GM12878 (cell line): ENCODE measurements around the gene GDAP2. TPM values are rescaled to one million over a fixed set of nuclear protein-coding genes. Genes with fewer than 3 reads are reported as not detected.
"Not testable (repeated sequence)": the region's sequence is repeated elsewhere in the genome, so short reads cannot be mapped to it uniquely, and the experiment has no call there.

ENCODE experiments used
- ATAC-seq: fragments of 200-7000 bp; cut with Tn5 transposase; 3 replicates; pipeline ENCODE4 v1.9.1; 2020; ENCODE audit warnings: mild to moderate bottlenecking, moderate library complexity
- BruUV-seq: library from RNA; stranded (reverse); fragments of 400-500 nt; replicated peaks from 2 replicates; lab custom pipeline; 2021; lab: Mats Ljungman, UMichigan
- CTCF ChIA-PET: fragments of 300-600 bp; sonication (Branson Sonifier 250); formaldehyde crosslinking; extraction: SDS; loops from one replicate; lab custom pipeline; 2021; ENCODE audit warnings: inconsistent platforms; lab: Yijun Ruan, JAX
- POLR2A ChIA-PET: fragments of 350-600 bp; formaldehyde crosslinking; extraction: SDS; loops from one replicate; lab custom pipeline; 2021; ENCODE audit warnings: inconsistent platforms; lab: Charles Lee
- RAD21 ChIA-PET: fragments of 300-600 bp; sonication (Branson Sonifier 250); formaldehyde crosslinking; loops from one replicate; lab custom pipeline; 2023; ENCODE audit warnings: antibody characterized with exemption; ENCODE audit not compliant: unreplicated experiment; lab: Charles Lee
- SMC1A ChIA-PET: fragments of 300-600 bp; sonication (Branson Sonifier 250); formaldehyde crosslinking; loops from one replicate; lab custom pipeline; 2023; ENCODE audit not compliant: unreplicated experiment, uncharacterized antibody; lab: Charles Lee
- DNase-seq: peaks from one replicate; pipeline ENCODE4 v3.0.0-alpha.2; 2011; ENCODE audit warnings: low read depth, low spot score
- FAIRE-seq: peaks from 3 replicates; lab custom pipeline; 2011; peaks lifted over from hg19 to GRCh38; lab: Jason Lieb, UNC
- H2AFZ ChIP-seq: 2 replicates; pipeline ENCODE4 v1.6.0; 2011; ENCODE audit warnings: low read depth, low read length, control low read depth; ENCODE audit not compliant: control insufficient read depth
- H3K27ac ChIP-seq: 2 replicates; pipeline ENCODE4 v1.5.1; 2011; ENCODE audit warnings: control low read depth; ENCODE audit not compliant: control insufficient read depth, insufficient read depth
- H3K27me3 ChIP-seq, 2 experiments: replicated peaks in 1 of 2; 2 replicates each; pipeline versions ENCODE4 v1.6.0 to v1.6.1; 2011; ENCODE audit warnings: low read length in 1 of 2; ENCODE audit not compliant: control insufficient read depth in 2 of 2, insufficient read depth in 2 of 2
- H3K36me3 ChIP-seq, 2 experiments: 2 replicates each; pipeline ENCODE4 v1.5.1; 2011; ENCODE audit warnings: low read length in 1 of 2; ENCODE audit not compliant: control insufficient read depth in 2 of 2, insufficient read depth in 2 of 2
- H3K4me1 ChIP-seq: 2 replicates; pipeline ENCODE4 v1.6.1; 2011; ENCODE audit warnings: mild to moderate bottlenecking, low read length, moderate library complexity, mixed read lengths; ENCODE audit not compliant: control insufficient read depth, insufficient read depth
- H3K4me2 ChIP-seq: 2 replicates; pipeline ENCODE4 v1.6.0; 2011; ENCODE audit warnings: control low read depth; ENCODE audit not compliant: control insufficient read depth, insufficient read depth
- H3K4me3 ChIP-seq: fragments of 200-600 bp; sonication (generic); 2 replicates; pipeline ENCODE4 v1.5.1; 2016
- H3K79me2 ChIP-seq: 2 replicates; pipeline ENCODE4 v1.6.0; 2011; ENCODE audit warnings: low read length; ENCODE audit not compliant: control insufficient read depth, insufficient read depth
- H3K9ac ChIP-seq: 2 replicates; pipeline ENCODE4 v1.8.0; 2011; ENCODE audit warnings: low read length, control low read depth, mixed read lengths; ENCODE audit not compliant: control insufficient read depth, insufficient read depth
- H3K9me3 ChIP-seq: replicated peaks from 3 replicates; pipeline ENCODE4 v1.5.1; 2011; ENCODE audit warnings: mild to moderate bottlenecking, low read length; ENCODE audit not compliant: control insufficient read depth, insufficient read depth
- H4K20me1 ChIP-seq: 2 replicates; pipeline ENCODE4 v1.6.0; 2011; ENCODE audit not compliant: control insufficient read depth, insufficient read depth
- BACH1 ChIP-seq: fragments of 450-650 bp; IDR thresholded peaks from 2 replicates; pipeline ENCODE4 v1.6.1; 2017; ENCODE audit warnings: mild to moderate bottlenecking, borderline replicate concordance
- MTA3 ChIP-seq: IDR thresholded peaks from 2 replicates; pipeline ENCODE4 v1.6.1; 2012; ENCODE audit warnings: low read length, inconsistent platforms, borderline replicate concordance
- NFYB ChIP-seq: IDR thresholded peaks from 2 replicates; pipeline ENCODE4 v1.6.1; 2011; ENCODE audit warnings: low read depth, mild to moderate bottlenecking, low read length, improper control_type of control experiment, moderate library complexity; ENCODE audit not compliant: insufficient read depth
- RELB ChIP-seq: fragments of 450-650 bp; IDR thresholded peaks from 2 replicates; pipeline ENCODE4 v1.6.1; 2017; ENCODE audit warnings: low read depth, mild to moderate bottlenecking, moderate library complexity
- ZBTB40 ChIP-seq: fragments of 450-650 bp; IDR thresholded peaks from 2 replicates; pipeline ENCODE4 v1.6.1; 2016; ENCODE audit warnings: mild to moderate bottlenecking, moderate library complexity, borderline replicate concordance
- WGBS: methylation state at CpG from one replicate; pipeline ENCODE4 v1.1.6; 2016; ENCODE audit warnings: low lambda C conversion rate; ENCODE audit not compliant: insufficient replicate concordance, insufficient coverage; ENCODE audit errors: missing lambda C conversion rate; 5-methylcytosine and 5-hydroxymethylcytosine counted together
- in situ Hi-C: fragments of 300-500 bp; cut with MboI; formaldehyde crosslinking; loops from 9 replicates; pipeline ENCODE4 v1.14.3; 2018; ENCODE audit warnings: mixed read lengths
- intact Hi-C: fragments of 100-400 bp; cut with micrococcal nuclease; formaldehyde crosslinking; loops from one replicate; pipeline ENCODE4 v1.14.2; 2022; ENCODE audit not compliant: unreplicated experiment
- polyA plus RNA-seq, 11 experiments: library from polyadenylated mRNA; depleted of rRNA in 4 of 11; unstranded in 6 of 11; stranded (reverse) in 5 of 11; fragments of >200 nt; fragmentation: Nextera tagmentation in 4 of 11; fragmentation: Illumina TruSeq in 1 of 11; extraction: Ambion mirVana in 4 of 11; extraction: Trizol in 1 of 11; gene quantifications; 1 replicate in 1 of 11; 2 replicates in 10 of 11; pipeline versions ENCODE4 v1.2.1 to v1.2.3, GENCODE V29; 2011 to 2016; ENCODE audit warnings: inconsistent platforms in 2 of 11, missing spikeins in 2 of 11, low read depth in 1 of 11
- total RNA-seq, 4 experiments: library from RNA; depleted of rRNA in 3 of 4; stranded (reverse); fragments of >200 nt in 3 of 4; fragmentation: Illumina TruSeq in 1 of 4; extraction: Trizol in 1 of 4; gene quantifications; 2 replicates each; pipeline versions ENCODE4 v1.2.1 to v1.2.3, GENCODE V29; 2013 to 2021

The GDAP2 gene
- total and polyA plus RNA-seq, 10 of the 15 experiments (the other 5 are each of a cell fraction or from before 2014, with no cell fraction given) = 2.6 to 19.2 (median 11.4) TPM

- BruUV-seq, H3K4me3 ChIP-seq, H3K9ac ChIP-seq, H2AFZ ChIP-seq, in situ Hi-C loops, RAD21 ChIA-PET, DNase-seq, H3K9me3 ChIP-seq, H3K4me2 ChIP-seq, POLR2A ChIA-PET, H3K27ac ChIP-seq, FAIRE-seq, H3K27me3 ChIP-seq, H3K79me2 ChIP-seq, ATAC-seq, intact Hi-C loops, H3K4me1 ChIP-seq, H3K36me3 ChIP-seq, H4K20me1 ChIP-seq: not testable (repeated sequence)
- ChIA-PET CTCF (interaction anchor here (1.5 kb wide), 1 partner anchor 10 kb away, joined by 3 read pairs; no protein-coding TSS in a partner anchor), SMC1A (interaction anchor here (1.4 kb wide), 1 partner anchor 51 kb away, joined by 5 read pairs; no protein-coding TSS in a partner anchor)
Observed at GRCh38 chr1:117844478-117844877, 84.9 kb downstream of the GDAP2 start.

- H3K4me3 ChIP-seq = no peak overlapping the region
- no peak overlapping the region for H2AFZ ChIP-seq
- ATAC-seq = no peak
- no peaks in the 10 kb centered on the region for H3K79me2 ChIP-seq
- H3K27me3 ChIP-seq = no peaks in the 10 kb centered on the region
- WGBS = 95% methylated on average over 1 of the region's 1 CpG
- no peak for FAIRE-seq
- no peak for TF ChIP-seq NFYB
- TF ChIP-seq ZBTB40 = no peak
- TF ChIP-seq RELB = no peak
- TF ChIP-seq BACH1 = no peak
- no peak for TF ChIP-seq MTA3
- intact Hi-C loops = no loop called here
- no peak for DNase-seq
- ChIA-PET RAD21 (no interaction called here), SMC1A (interaction anchor here (0.9 to 1.4 kb wide), 2 partner anchors 17 to 52 kb away, joined by 3 to 5 read pairs; no protein-coding TSS in a partner anchor), POLR2A (no interaction called here), CTCF (interaction anchor here (0.7 to 1.5 kb wide), 2 partner anchors 10 to 52 kb away, joined by 3 read pairs; no protein-coding TSS in a partner anchor)
- H3K4me2 ChIP-seq = no peak overlapping the region
- H3K36me3 ChIP-seq = no peaks in the 10 kb centered on the region
- BruUV-seq = no TSS peak
- no peaks in the 10 kb centered on the region; the same call in 2 of the 3 replicates for H3K9me3 ChIP-seq
- H4K20me1 ChIP-seq = no peaks in the 10 kb centered on the region
- in situ Hi-C loops = no loop called here
- H3K9ac ChIP-seq = no peak overlapping the region
- H3K27ac ChIP-seq = no peak overlapping the region
- H3K4me1 ChIP-seq = no peaks in the 10 kb centered on the region
Observed at GRCh38 chr1:117843791-117844190, 85.6 kb downstream of the GDAP2 start.
